HG03159 (cell line): Measurements from ENCODE around the gene NAPB.
A peak's percentile ranks its signal among the peaks of the same experiment; 100 is the strongest.

Experiments
- ATAC-seq: cut with Tn5 transposase; IDR thresholded peaks from one replicate; pipeline ENCODE4 v1.9.1; 2021; ENCODE audit warnings: mild to moderate bottlenecking, moderate library complexity; ENCODE audit not compliant: unreplicated experiment

Gene NAPB

DNA sequence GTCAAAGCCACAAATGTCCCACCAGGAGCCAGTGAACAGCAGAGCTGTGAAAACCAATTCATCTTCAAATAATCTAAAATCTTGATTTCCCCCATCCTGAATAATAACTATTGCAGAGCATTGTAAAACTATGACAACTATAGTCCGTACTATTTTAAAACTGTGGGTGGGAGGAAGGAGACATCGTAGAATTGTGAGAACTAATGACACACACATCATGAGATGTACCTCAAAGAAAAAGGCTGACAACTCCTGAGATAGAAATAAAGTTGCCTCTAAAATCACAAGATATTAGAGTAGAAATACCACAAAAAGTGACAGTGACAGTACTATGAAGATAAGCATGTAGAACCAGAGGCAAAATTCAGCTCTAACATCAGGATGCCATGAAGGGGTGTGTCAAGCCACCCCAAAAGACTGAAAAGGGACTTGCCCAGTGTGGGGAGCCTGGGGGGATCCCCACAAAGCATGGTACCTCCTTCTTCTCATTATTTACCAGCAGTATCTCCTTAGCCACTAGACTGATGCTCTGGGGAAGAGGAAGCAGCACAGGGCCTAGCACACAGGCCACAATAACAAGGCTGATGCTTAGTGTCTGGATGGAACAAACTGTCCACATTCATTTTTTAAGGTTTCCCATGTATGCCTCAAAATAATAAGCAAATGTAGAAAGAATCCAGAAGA is 13.4 kb downstream of the NAPB start:
- ATAC-seq, result peak; percentile 83

DNA sequence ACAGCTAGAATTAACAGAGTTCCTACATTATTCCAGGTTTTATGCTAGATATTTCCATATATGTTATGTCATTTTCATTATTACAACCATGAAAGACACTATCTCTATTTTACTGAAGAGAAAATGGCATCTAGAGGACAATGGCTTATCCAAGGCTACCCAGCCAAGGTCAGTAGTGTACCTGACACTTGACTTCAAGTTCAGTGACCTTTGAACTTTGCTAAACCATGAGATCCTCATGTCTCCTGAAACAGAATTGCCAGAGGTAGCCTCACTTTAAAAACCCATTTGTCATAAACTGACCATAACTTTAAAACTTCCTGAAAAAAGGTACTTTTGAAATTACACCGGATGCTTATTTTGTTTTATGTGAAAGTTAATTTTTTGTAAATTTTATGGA is 14.4 kb downstream of the NAPB start:
- ATAC-seq, result no peak

DNA sequence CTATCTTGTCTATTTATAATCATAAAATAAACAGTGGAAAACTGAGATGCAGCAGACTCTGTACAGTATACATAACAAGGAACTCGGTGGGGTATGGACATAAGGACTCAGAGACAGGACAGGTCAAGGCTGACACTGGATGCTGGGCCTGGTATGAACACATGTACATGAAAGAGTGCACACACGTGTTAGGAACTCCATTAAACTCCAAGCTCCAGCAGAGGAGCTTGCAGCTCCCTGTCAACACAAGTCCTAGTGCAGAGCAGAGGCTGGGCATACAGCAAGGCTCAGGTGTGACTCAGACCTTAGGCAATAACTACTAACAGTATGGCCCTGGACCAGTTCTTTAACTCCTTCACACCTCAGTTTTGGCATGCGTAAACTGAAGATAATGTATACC is 17.1 kb downstream of the NAPB start:
- ATAC-seq, result no peak

DNA sequence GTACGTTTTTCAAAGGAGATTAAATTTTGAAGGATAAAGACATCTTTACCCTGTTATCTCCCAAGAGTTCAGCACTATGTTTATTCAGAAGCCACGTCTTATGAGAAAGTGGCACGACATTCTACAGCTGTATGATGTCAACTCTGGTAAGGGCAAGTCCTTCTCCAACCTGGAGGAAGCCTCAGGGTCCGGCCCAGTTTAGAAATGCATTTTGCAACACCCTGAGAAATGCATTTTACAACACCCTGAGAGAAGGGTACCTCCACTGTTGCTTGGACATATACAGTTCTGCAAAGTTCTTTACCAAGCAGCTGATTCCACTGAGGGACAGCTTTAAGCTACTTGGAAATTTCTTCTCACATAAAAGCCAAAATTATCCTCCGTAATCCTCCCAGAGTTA is 17.5 kb downstream of the NAPB start:
- no peak for ATAC-seq

DNA sequence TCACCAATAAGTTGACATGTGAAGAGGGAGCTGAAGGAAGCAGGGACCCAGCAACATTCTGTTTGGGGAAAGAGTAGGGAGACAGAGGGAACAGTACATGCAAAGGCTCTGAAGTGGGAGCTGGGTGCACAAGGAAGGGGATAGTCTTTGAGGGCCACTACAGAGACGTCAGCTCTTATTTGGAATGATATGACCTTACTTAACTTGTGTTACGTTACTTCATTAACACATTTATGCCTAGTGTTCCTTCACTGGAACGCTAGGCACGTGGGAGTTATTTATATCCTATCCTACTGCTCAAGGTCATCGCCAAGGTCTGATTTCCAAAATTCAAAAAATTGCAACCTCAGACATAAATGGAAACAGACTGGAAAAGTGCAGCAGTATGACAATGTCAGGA is 20.2 kb downstream of the NAPB start:
- ATAC-seq, result no peak

DNA sequence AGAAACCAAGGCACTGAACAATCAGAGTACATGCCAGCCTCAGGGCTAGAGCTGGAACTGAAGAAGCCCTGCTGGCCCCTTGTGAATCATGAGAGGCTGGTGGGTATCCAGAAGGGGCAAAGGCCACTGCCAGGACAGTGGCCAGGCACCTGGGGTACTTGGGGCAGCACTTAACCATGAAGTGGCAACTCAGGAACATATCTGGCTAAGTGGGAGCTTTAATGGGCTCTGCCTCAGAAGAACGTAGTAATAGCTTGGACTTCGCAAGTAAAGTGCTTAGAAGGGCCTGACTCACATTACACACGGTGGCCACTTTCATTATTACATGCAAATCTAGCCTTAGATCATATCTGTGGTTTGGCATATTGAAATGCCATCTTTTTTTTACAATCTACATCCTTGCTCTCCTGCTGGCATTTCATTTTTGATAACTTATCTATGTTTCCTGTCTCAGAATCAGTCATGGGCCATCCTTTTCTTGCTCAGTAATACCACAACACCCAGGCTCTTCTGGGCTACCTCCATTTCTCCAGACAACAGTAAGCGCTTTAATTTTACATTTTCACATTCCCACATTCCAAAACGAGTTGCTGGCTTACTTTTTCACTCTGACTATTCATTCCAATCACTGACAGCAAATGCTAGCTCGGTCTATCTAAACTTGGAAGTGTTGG is 21.6 kb downstream of the NAPB start:
- ATAC-seq, result peak; percentile 69

DNA sequence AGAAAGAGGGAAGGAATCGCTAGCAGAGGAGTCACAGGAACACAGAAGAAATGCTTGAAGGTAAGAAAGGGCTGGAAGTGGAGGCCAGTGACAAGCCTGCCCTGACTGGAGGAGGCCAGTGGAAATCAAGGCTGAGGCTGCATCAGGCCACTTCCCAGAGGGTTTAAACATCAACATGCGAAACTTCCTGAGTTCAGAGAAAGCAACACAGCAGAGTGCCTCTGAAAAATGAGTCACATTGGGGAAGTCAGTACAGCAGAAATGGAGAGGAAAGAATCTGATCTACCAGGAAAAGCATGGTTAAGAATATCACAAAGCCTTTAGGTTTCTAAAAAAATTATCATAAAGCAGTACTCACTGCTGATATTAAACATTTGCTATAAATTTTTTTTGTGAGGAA is 23.3 kb downstream of the NAPB start:
- ATAC-seq, result no peak

DNA sequence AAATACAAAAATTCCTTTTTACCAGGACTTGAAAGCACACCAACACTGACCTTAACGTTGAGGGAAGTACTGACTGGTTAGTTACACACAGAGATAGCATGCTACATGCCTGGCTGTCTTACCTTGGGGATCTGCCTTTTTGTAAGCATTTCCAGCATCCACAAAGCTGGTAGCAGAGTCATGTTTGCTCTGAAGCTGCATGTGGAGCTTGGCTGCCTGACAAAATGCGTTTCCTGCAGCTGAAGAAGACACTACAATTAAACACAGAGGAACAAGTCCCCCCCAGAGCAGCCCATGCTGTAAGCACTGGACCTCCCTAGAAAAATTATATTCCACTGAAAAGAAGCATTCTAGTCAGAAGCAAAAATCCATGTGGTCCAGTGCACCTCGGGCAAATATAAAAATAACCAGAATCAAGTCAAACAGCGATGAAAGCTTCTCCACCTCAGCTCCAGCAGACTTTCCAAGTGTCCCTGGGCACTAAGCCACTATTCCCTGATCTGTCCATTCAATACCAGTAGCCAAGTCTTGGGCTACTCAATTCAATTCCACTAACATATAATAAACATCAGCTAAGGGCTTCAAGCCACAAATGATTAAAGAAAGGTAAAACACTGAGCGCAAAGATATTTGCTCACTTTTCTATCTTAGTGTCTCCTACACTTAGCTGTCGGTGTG is 24.2 kb downstream of the NAPB start:
- no peak for ATAC-seq

DNA sequence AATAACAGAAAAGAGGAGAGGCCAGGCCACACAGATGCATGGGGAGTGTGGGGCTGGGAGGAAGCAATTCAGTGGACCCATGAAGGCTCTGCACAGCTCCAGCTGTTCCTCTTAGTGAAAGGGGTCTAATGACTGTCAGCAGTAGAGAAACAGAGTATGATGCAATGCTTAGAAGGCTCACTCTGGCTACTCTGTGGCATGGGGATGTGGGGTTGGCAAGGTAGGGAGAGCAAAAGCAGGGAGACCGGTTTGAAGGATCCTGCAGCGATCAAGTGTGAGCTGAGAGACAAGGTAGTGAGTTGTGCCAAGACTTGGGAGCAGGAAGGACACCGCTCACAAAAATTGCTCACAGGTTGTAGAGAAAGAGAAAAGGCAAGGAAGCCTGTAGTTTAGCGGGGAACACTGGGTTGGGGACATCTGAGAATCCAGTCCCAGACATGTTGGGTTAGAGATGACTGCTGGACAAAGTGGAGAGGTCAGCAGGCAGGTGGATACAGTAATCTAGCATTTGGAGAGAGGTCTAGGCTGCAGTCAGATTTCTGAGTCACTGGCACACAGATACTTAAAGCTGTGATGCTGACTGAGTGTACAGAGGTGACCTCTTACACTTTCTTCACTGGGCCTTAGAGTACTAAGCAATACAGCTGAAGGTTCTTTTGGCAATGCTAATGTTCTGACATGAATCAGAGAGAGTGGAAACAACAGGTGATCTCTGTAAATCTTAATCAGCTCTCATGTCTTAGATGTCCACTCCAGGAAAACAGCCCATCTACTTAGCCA is 27.1 kb downstream of the NAPB start:
- no peak for ATAC-seq

DNA sequence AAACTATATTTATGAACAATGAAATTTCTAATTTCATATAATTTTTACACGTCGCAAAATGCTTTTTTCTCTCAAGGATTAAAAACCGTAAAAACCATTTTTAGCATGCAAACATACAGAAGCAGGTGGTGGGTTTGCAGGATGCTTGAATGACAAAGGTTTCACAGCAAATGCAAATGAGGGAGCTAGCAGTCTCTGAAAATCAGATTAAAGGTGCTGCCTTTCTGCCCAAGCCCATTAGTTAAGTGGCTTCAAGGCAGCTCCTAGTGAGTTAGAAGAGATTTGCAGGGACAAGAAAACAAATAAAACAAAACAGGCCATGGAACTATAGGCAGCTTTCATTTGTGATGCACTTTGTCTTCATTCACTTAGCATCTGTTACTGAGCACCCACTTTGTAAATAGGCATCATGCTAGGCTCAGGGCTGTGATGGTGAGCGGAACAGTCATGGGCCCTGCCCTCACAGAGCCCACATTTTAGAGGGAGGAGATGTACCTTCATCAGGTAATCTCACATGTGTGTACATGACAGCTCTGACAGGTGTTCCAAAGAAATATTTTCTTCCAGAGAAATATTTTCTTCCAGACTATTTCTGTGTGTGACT is 29.5 kb downstream of the NAPB start:
- ATAC-seq, result no peak

DNA sequence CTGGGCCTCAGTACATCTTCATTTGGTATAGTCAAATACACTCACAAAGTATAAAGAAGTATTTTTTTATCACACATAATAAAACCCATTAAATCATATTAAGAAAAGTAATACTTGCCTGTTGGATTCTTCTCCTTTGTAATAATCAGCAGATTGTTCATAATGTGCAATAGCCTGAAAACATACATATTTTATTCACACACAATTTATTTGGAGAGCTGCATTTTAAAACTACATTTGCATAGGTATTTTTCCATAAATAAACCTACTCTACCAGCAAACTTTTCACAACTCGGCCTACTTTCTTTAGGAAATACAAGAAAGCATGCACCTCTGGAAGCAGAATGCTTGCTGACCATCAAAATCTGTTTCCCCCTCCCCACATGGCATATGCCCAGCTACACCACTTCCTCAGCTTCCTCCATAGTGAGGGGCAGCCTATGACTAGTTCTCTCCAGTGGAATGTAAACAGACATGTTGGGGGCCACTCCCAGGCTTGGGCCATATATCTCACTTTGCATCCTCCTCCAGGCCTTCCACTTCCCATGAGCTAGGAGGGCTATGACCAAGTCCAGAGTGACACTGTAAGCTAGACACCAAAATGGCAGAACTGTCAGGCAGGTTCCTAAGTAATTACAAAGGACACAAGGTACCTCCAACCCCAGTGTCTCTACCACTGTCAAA is 31.1 kb downstream of the NAPB start:
- no peak for ATAC-seq

DNA sequence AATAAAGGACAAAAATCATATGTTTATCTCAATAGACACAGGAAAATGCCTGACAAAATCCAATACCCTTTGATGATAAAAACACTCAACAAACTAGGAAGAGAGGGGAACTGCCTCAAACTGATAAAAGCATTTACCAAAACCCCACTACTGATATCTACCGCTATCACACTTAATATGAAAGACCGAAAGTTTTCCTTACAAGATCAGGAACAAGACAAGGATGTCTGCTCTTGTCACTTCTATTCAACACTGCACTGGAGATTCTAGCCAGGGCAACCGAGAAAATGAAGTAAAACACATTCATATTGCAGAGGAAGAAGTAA is 34.2 kb downstream of the NAPB start:
- no peak for ATAC-seq

DNA sequence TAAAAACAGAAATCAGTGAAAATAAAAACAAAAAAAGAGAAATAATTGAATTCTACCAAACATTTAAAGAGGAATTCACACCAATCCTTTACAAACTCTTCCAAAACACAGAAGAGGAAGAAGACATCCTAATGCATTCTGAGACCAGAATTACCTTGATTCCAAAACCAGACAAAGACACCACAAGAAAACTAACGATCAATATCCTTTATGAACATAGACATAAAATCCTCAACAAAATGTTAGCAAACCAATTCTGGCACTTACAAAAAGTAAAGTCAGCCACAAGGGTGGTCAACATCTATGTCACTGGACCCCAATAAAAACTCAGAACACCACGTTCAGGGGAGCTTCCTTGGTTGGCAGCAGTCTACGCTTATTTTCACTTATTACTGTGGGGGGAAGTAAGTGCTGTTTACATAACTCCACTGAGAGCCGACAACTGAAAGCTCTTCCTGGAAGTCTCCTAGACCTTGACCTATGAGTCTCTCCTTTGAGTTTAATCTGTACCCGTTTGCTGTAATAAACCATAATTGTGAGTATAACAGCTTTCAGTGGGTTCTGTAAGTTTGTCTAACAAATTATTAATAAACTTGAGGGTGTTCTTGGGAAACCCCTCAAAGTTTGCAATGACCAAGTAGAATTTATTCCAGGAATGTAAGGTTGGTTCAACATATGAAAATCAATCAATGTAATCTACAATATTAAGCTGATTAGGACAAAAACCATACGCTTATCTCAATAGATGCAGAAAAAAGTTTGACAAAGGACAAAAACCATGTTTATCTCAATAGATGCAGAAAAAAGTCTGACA is 34.8 kb downstream of the NAPB start:
- ATAC-seq, result no peak

DNA sequence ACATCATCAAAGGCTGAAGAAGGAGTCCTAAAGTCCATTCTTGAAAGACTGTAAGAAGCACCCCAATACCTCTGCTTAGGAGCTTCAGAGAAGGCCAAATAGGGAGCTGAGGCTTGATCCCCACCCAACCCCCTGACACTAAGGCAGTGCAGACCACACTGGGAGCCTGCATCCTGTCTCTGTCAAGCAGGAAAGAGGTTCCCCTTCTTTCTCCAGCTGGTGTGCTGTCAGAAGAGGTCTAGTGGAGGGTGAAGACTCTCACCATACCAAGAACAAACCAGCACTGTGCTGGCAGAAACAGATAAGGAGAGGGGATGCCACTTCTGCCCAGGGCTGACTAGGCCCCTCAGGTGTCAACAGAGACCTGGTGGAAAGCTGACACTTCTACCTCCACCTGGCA is 39.4 kb downstream of the NAPB start:
- no peak for ATAC-seq

DNA sequence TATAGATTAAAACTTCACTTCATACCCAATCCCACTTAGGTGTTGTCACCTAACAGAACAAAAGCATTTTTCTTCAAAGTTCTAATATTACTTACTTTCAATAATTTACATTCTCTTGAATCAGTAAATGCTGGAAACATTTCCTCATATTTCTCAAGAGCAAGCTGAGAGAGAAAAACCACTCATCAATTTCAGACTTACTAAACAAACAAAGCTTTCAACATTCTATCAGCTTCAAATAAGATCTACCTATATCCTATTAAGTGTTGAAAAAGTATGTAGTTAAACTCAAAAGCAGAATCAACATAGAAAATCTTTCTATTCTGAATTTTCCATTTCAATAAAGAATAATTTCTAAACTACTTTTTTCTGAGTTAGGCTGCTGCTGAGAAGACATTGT is 41.5 kb downstream of the NAPB start:
- no peak for ATAC-seq

DNA sequence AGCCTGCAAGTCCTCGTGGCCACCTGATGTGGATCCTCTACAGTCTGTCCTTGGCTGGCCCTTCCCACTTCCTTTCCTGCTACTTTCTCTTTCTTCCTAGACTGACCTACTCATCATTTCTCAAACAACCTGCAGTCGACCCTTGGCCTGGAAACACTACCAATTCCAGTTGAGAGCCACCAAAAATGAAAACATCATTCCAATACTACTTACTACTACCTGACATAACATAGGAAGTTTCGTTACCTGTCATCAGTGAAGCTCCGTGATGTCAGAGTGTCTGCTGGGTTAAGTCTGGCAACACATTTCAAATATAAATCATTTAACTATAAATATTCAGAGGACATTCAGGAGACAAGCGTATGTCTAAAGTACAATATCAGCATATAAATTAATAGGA is 45.5 kb downstream of the NAPB start:
- ATAC-seq, result no peak

DNA sequence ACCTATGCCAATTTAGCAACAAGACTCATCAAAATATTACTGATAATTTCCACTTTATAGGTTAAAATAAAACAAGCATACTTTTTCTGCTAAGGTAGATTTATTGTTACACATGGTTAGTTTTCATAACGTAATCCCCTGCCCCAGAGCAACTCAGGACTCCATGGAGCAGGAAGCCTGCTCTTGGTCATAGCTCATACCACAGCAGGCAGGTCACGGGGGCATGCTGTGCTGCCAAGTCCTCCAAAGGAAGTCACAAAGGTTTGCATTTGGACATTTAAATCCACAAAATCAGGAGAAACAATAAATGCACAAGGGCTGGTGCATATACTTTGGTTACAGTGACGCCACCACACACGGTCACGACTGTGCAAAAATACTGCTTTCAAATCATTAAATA is 46.8 kb downstream of the NAPB start:
- ATAC-seq, result no peak

DNA sequence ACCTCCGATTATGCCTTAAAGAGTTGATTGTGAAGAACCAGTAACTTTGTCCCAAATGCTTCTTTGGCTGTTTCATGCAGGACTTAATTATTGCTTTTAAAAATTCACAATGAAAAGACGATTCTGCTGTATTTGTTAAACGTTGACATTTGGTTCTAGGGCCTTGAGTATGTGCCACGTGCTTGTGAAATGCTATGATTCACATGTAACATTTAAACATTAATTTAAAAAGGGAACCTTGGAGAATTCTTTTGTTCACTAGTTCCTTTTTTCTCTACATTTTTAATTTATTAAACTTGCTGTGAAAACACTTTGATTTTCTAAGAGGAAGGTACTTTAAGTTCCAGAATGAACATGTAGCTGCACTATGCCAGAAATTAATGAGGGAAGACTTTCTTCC is 49.8 kb downstream of the NAPB start:
- ATAC-seq, result no peak

DNA sequence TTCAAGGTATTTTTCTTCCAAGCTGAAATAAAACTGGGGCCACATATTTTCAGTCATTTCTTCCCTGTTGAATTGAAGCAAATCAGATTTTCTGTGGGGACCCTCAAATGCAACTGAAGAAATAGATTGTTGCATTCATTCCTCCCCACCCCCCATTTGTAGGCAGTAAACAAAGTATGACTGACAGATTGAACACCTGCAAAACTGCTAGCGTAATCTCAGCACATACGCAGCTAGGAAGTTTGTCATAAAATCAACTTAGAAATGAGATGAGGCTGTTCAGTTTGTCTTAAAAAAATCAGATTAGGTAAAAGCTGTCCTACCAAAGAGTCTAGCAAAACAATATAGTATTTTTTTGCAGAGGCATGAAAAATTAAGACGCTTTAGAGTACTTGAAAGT is 50.4 kb downstream of the NAPB start:
- no peak for ATAC-seq

DNA sequence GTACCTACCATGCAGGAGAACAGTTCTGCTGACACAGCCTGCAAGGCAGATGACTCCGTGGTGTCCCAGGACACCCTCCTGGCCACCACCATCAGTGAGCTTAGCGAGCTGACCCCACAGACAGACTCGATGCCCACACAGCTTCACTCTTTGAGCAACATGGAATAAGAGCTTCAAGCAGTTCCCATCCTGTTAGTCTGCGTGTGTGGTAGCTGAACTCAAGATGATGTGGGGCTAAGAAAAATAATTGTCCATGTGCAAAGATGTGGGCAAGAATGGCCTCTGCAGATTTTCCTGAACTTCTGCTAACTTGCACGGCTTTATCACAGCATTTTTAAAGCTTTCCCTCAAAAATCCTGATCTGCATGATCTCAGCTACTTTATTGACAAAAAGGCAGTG is 51.0 kb downstream of the NAPB start:
- ATAC-seq, result no peak
